HepG2 (cell line): ENCODE measurements around the gene CMTM8. TPM values are rescaled to one million over a fixed set of nuclear protein-coding genes. Genes with fewer than 3 reads are reported as not detected.
A peak's percentile ranks its signal among the peaks of the same experiment; 100 is the strongest.

ENCODE experiments used
- ATAC-seq: fragments of 200-7000 bp; cut with Tn5 transposase; 3 replicates; pipeline ENCODE4 v1.9.1; 2020; ENCODE audit warnings: mild to moderate bottlenecking, moderate library complexity
- BruUV-seq: library from RNA; stranded (reverse); fragments of 400-500 nt; replicated peaks from 2 replicates; lab custom pipeline; 2021; lab: Mats Ljungman, UMichigan
- CTCF ChIA-PET: fragments of 300-600 bp; formaldehyde crosslinking; extraction: SDS; loops from one replicate; lab custom pipeline; 2021; ENCODE audit warnings: low total read pairs, inconsistent platforms, low intra/inter-chr PET ratio; lab: Yijun Ruan, JAX
- POLR2A ChIA-PET: fragments of 350-600 bp; sonication (Branson Sonifier 250); formaldehyde crosslinking; loops from one replicate; lab custom pipeline; 2020; ENCODE audit warnings: antibody characterized with exemption, inconsistent platforms; lab: Yijun Ruan, JAX
- DNase-seq: peaks from one replicate; pipeline ENCODE4 v3.0.0-alpha.2; 2015; ENCODE audit warnings: low spot score
- FAIRE-seq: peaks from 3 replicates; lab custom pipeline; 2011; peaks lifted over from hg19 to GRCh38; lab: Jason Lieb, UNC
- H2AFZ ChIP-seq: one replicate; pipeline ENCODE4 v1.6.1; 2011; ENCODE audit warnings: low read length, inconsistent platforms
- H3K27ac ChIP-seq: fragments of 300-600 bp; 3 replicates; pipeline ENCODE4 v1.8.0; 2011; ENCODE audit warnings: mixed run types, mild to moderate bottlenecking, mixed read lengths, low read length, inconsistent platforms; ENCODE audit not compliant: insufficient read depth; ENCODE audit errors: extremely low read length
- H3K27me3 ChIP-seq, 2 experiments: fragments of 200-600 bp in 1 of 2; 2 replicates in 1 of 2; 3 replicates in 1 of 2; pipeline versions ENCODE4 v1.6.0 to v1.8.0; 2011; ENCODE audit warnings: low read length in 2 of 2, mild to moderate bottlenecking in 2 of 2, moderate library complexity in 2 of 2, inconsistent platforms in 1 of 2; ENCODE audit not compliant: insufficient read depth in 2 of 2, control insufficient read depth in 1 of 2
- H3K36me3 ChIP-seq, 2 experiments: fragments of 200-600 bp in 1 of 2; replicated peaks in 1 of 2; 2 replicates in 1 of 2; 3 replicates in 1 of 2; pipeline versions ENCODE4 v1.5.1 to v1.8.0; 2011; ENCODE audit warnings: low read length in 2 of 2, inconsistent platforms in 1 of 2; ENCODE audit not compliant: insufficient read depth in 2 of 2, control insufficient read depth in 1 of 2
- H3K4me1 ChIP-seq: 2 replicates; pipeline ENCODE4 v1.5.1; 2012; ENCODE audit warnings: low read length, inconsistent platforms; ENCODE audit not compliant: insufficient read depth
- H3K4me2 ChIP-seq: 2 replicates; pipeline ENCODE4 v1.6.0; 2011; ENCODE audit warnings: low read depth, low read length, inconsistent platforms
- H3K4me3 ChIP-seq, 3 experiments: fragments of 200-600 bp in 1 of 3; sonication (generic), shearing (Covaris generic) in 1 of 3; replicated peaks in 1 of 3; 2 replicates each; pipeline ENCODE4 v1.5.1; 2011 to 2016; ENCODE audit warnings: low read length in 3 of 3, inconsistent platforms in 2 of 3, low read depth in 2 of 3, mild to moderate bottlenecking in 2 of 3, control low read depth in 1 of 3, mixed read lengths in 1 of 3; ENCODE audit not compliant: insufficient read depth in 1 of 3
- H3K79me2 ChIP-seq: one replicate; pipeline ENCODE4 v1.6.1; 2011; ENCODE audit warnings: low read length, inconsistent platforms; ENCODE audit not compliant: insufficient read depth
- H3K9ac ChIP-seq: 2 replicates; pipeline ENCODE4 v1.6.0; 2011; ENCODE audit warnings: mild to moderate bottlenecking, low read depth, low read length, inconsistent platforms; ENCODE audit not compliant: insufficient read depth
- H3K9me3 ChIP-seq: 2 replicates; pipeline ENCODE4 v1.5.1; 2012; ENCODE audit warnings: mild to moderate bottlenecking, low read length
- H4K20me1 ChIP-seq: 2 replicates; pipeline ENCODE4 v1.6.0; 2011; ENCODE audit warnings: inconsistent platforms, mild to moderate bottlenecking, low read length, moderate library complexity; ENCODE audit not compliant: insufficient read depth
- ATF4 ChIP-seq, 2 experiments: fragments of 450-650 bp in 1 of 2; sonication (generic) in 1 of 2; formaldehyde crosslinking; IDR thresholded peaks; 2 replicates each; pipeline versions ENCODE4 v1.5.0 to v1.8.0; 2020 to 2022; ENCODE audit warnings: mild to moderate bottlenecking in 1 of 2, missing genetic modification reagents in 1 of 2
- CAMTA2 ChIP-seq: sonication (generic); formaldehyde crosslinking; IDR thresholded peaks from 2 replicates; pipeline ENCODE4 v1.4.0; 2020; ENCODE audit warnings: mild to moderate bottlenecking, missing genetic modification reagents, borderline replicate concordance
- FOXO4 ChIP-seq: sonication (generic); formaldehyde crosslinking; conservative IDR thresholded peaks from 2 replicates; pipeline ENCODE4 v1.8.1; 2023; ENCODE audit warnings: missing genetic modification reagents
- HNRNPH1 ChIP-seq: fragments of 200-400 bp; formaldehyde crosslinking; optimal IDR thresholded peaks from 2 replicates; pipeline ENCODE3; 2017; ENCODE audit warnings: mild to moderate bottlenecking, low read depth, low read length
- JARID2 ChIP-seq: sonication (generic); formaldehyde crosslinking; IDR thresholded peaks from 2 replicates; pipeline ENCODE4 v1.8.1; 2023; ENCODE audit warnings: missing genetic modification reagents, inconsistent platforms; ENCODE audit not compliant: insufficient replicate concordance
- PBX3 ChIP-seq: sonication (generic); formaldehyde crosslinking; IDR thresholded peaks from 2 replicates; pipeline ENCODE4 v1.8.1; 2023; ENCODE audit warnings: missing genetic modification reagents, inconsistent platforms, borderline replicate concordance
- RFX3 ChIP-seq: IDR thresholded peaks from 2 replicates; pipeline ENCODE4 v1.6.1; 2016; ENCODE audit warnings: missing biosample characterization, missing genetic modification reagents
- SNAI1 ChIP-seq: sonication (generic); formaldehyde crosslinking; IDR thresholded peaks from 2 replicates; pipeline ENCODE4 v1.5.0; 2020; ENCODE audit warnings: mild to moderate bottlenecking, missing genetic modification reagents, borderline replicate concordance
- TAF1 ChIP-seq: sonication (generic); formaldehyde crosslinking; IDR thresholded peaks from 2 replicates; pipeline ENCODE4 v1.4.0; 2020; ENCODE audit warnings: missing genetic modification reagents
- ZNF530 ChIP-seq: sonication (generic); formaldehyde crosslinking; IDR thresholded peaks from 2 replicates; pipeline ENCODE4 v1.5.0; 2020; ENCODE audit warnings: low read depth, mild to moderate bottlenecking, missing genetic modification reagents
- ZNF629 ChIP-seq: sonication (generic); formaldehyde crosslinking; conservative IDR thresholded peaks from 2 replicates; pipeline ENCODE4 v1.5.0; 2020; ENCODE audit warnings: missing genetic modification reagents
- WGBS: methylation state at CpG from one replicate; pipeline ENCODE4 v1.1.6; 2017; ENCODE audit warnings: low lambda C conversion rate; 5-methylcytosine and 5-hydroxymethylcytosine counted together
- in situ Hi-C: cut with HindIII; loops from 2 replicates; pipeline ENCODE4 v1.10.0; 2017; ENCODE audit warnings: low pct_unique_long_range_greater_than_20kb; ENCODE audit not compliant: extremely low pct_ligation_motif_present
- intact Hi-C: fragments of 100-400 bp; cut with micrococcal nuclease; formaldehyde crosslinking; loops from one replicate; pipeline ENCODE4 v1.10.0; 2022; ENCODE audit not compliant: unreplicated experiment
- polyA plus RNA-seq, 8 experiments: library from polyadenylated mRNA; depleted of rRNA in 3 of 8; stranded (reverse) in 7 of 8; unstranded in 1 of 8; fragments of >200 nt; fragmentation: Illumina TruSeq in 4 of 8; extraction: Trizol in 4 of 8; gene quantifications; 2 replicates each; pipeline versions ENCODE4 v1.2.1 to v1.2.3, GENCODE V29; 2011 to 2016; ENCODE audit warnings: low read depth in 4 of 8, missing spikeins in 1 of 8, mixed read lengths in 1 of 8; ENCODE audit not compliant: insufficient read depth in 1 of 8
- total RNA-seq, 5 experiments: library from RNA; depleted of rRNA; stranded (reverse); fragments of >200 nt; fragmentation: Illumina TruSeq; extraction: Trizol; gene quantifications; 2 replicates each; pipeline ENCODE4 v1.2.3, GENCODE V29; 2016; ENCODE audit warnings: low read depth in 1 of 5

Gene CMTM8
- total and polyA plus RNA-seq, 2 of the 13 experiments (the other 11 are each of a cell fraction or from before 2014, with no cell fraction given): 8.9 to 15.8 TPM

- 98% methylated on average over 4 of the region's 4 CpGs for WGBS
- Histone ChIP-seq H2AFZ (no peak overlapping the region), H3K79me2 (peaks cover 9% of the 10 kb centered on the region), H3K4me1 (peaks cover 57% of the 10 kb centered on the region), H3K4me2 (no peak overlapping the region), H3K36me3 (no peaks in the 10 kb centered on the region), H3K4me3 (no peak overlapping the region), H3K9ac (no peak overlapping the region), H3K9me3 (no peaks in the 10 kb centered on the region), H3K27me3 (no peaks in the 10 kb centered on the region), H3K27ac (no peak overlapping the region), H4K20me1 (0 out of 2 replicates have a peak, but pooled peaks cover 5% of the 10 kb centered on the region)
- ChIA-PET CTCF (no interaction called here), POLR2A (no interaction called here)
- intact Hi-C loops: no loop called here
- BruUV-seq: no TSS peak
- no peak for DNase-seq
- TF ChIP-seq SNAI1 (no peak), ZNF629 (CRISPR knock-in tag) (peak; percentile 65; the same call in 1 of the 2 replicates)
- no peak for ATAC-seq
- FAIRE-seq: no peak
- in situ Hi-C loops: no loop called here
Measured at GRCh38 chr3:32308378-32308777, 69.9 kb downstream of the CMTM8 start.

- POLR2A ChIA-PET: no interaction called here
- no peak for ATAC-seq
- Histone ChIP-seq H3K27ac (no peak overlapping the region), H3K9me3 (no peaks in the 10 kb centered on the region), H3K36me3 (no peaks in the 10 kb centered on the region), H3K4me1 (peaks cover 52% of the 10 kb centered on the region), H3K4me3 (no peak overlapping the region), H3K9ac (no peak overlapping the region), H3K27me3 (no peaks in the 10 kb centered on the region), H3K4me2 (no peak overlapping the region), H2AFZ (no peak overlapping the region), H3K79me2 (peaks cover 9% of the 10 kb centered on the region), H4K20me1 (no peaks in the 10 kb centered on the region)
- WGBS: 89% methylated on average over 5 of the region's 5 CpGs
- BruUV-seq: no TSS peak
- CTCF ChIA-PET: no interaction called here
- DNase-seq: no peak
- in situ Hi-C loops: no loop called here
- TF ChIP-seq PBX3 (no peak), ATF4 (CRISPR knock-in tag; IDR thresholded peaks at IDR 0.05) (no peak), RFX3 (CRISPR knock-in tag) (no peak), JARID2 (no peak), HNRNPH1 (no peak), CAMTA2 (CRISPR knock-in tag) (no peak), TAF1 (CRISPR knock-in tag) (no peak), FOXO4 (CRISPR knock-in tag) (no peak), ZNF530 (CRISPR knock-in tag) (no peak)
- FAIRE-seq: no peak
- intact Hi-C loops: no loop called here
Measured at GRCh38 chr3:32309654-32310242, 71.3 kb downstream of the CMTM8 start.
